Measurements from ENCODE around the gene MLH3.
A peak's percentile ranks its signal among the peaks of the same experiment; 100 is the strongest.

MLH3 gene

DNA sequence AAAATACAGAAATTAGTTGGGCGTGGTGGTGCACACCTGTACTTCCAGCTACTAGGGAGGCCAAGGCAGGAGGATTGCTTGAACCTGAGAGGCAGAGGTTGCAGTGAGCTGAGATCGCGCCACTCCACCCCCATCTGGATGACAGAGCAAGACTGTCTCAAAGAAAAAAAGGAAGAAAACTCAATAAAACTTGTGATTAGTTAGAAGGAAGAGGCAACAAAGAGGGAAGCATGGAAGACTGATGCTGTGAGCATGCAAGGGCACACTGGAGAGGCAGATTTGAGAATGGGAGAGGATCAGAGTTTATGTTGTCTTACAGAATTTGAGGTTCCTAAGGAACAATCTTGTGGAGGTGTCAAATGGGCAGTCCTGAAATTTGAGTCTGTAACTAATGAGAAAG, 15.4 kb upstream of the MLH3 start:
- no peak for DNase-seq

DNA sequence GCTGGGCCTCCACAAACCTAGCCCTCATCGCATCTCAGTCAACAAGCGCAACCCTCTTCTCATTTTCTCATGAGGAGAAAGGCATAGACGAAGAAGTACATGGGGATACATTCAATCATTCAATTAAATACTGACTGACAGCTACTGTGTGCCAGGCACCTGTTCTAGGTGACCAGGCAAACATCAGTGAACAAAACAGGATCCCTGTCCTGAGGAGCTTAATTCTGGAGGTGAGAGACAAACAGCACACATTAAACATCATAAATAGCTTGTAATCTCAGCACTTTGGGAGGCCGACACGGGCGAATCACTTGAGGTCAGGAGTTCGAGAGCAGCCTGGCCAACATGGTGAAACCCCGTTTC, 12.9 kb upstream of the MLH3 start:
- no peak for DNase-seq

DNA sequence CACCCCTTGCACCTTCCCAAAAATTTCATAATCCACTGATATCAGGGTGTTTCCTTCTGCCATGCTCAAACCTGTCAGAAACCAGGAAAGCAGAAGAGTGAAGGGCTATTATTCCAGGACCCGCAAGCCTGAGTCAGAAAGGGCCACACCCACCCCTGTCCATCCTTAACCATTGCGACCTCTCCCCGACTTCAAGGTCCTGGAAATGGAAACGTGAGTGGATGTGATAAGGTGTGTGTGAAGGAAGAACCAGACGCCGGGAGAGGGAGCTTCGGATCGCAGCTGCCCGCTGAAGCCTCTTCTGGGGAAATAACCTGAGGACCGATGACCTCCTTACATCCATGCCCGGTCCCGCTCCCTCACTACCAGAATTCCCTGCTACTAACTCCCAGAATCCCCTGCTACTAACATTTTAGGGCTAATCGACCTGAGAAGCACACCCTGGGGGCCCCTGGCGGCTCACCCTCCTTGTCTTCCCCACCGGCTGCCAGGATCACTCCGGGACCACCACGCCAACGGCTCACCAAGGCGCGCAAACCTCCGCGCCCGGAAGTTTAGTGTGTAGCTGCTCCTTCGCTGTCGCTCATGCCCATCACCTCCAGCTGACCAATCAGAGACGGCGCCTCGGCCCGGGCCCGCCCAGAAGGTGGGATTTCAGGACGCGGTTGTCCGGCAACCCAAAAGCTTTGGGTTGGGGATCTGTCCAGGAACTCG, 12.4 kb upstream of the MLH3 start, which contains the start of gene ACYP1:
TSS of gene ACYP1 (minus strand) at position 534 of the 714 bp plus-strand sequence. CDS start at position 63, 471 bp downstream.
- DNase-seq: peak; percentile 96

DNA sequence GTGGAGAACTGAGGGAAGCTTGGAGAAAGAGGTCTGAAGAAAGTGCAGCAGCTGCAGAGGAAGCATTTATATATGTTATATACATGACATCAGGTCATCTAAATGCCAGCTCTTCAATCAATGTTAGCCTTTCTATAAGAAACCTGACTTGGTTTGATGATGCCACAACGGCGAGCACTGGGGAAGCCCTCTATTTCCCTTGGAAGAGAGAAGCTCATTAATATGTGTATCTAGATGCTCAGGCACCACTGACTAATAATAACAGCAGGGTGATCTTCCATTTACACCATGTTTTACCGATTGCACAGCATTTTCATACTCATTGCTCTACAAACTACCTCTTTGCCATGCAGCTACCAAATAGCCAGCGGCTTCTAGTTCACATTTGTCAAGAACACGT, 11.7 kb upstream of the MLH3 start:
- DNase-seq: peak; percentile 7

DNA sequence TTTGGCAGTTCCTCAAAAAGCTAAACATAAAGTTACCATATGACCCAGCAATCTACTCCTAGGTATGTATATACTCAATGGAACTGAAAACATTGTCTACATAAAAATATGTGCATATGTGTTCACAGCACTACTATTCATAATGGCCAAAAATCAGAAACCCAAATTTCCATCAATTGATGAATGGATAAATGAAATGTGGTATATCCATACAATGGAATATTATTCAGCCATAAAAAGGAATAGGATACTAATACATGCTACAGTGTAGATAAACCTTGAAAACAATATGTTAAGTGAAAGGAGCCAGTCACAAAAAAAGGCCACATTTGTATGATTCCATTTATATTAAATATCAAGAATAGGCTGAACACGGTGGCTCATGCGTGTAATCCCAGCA, 9.2 kb upstream of the MLH3 start:
- no peak for DNase-seq

DNA sequence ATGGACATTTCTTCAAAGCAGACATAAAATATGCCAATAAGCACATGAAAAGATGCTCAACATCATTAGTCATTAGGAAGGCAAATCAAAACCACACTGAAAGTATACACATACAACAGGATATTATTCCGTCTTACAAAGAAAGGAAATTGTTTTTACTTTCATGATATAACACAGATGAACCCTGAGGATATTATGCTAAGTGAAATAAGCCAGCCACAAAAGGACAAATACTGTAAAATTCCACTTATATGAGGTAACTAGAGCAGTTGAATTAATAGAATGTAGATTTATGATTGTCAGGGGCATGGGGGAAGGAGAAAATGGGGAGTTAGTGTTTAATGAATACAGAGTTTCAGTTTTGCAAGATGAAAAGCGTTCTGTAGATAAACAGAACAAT, 8.4 kb upstream of the MLH3 start:
- no peak for DNase-seq

DNA sequence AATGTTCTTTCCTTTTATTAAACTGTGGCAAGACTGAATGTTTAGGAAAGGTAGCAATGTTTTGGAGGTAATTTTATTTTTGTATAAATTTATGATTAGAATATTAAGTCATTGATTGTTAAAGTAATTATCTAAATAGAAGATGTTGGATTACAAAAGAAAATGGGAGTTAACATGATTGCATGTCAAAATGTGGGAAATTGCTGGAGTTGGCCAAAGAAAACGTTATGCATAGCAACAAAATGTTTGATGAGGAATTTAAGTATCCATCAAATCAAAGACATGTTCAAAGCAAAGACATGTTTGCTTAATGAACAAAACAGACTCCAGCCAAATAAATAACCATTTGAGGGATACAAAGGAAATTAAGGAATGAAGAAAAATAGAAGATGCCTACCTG, 3.2 kb upstream of the MLH3 start:
- DNase-seq: no peak

DNA sequence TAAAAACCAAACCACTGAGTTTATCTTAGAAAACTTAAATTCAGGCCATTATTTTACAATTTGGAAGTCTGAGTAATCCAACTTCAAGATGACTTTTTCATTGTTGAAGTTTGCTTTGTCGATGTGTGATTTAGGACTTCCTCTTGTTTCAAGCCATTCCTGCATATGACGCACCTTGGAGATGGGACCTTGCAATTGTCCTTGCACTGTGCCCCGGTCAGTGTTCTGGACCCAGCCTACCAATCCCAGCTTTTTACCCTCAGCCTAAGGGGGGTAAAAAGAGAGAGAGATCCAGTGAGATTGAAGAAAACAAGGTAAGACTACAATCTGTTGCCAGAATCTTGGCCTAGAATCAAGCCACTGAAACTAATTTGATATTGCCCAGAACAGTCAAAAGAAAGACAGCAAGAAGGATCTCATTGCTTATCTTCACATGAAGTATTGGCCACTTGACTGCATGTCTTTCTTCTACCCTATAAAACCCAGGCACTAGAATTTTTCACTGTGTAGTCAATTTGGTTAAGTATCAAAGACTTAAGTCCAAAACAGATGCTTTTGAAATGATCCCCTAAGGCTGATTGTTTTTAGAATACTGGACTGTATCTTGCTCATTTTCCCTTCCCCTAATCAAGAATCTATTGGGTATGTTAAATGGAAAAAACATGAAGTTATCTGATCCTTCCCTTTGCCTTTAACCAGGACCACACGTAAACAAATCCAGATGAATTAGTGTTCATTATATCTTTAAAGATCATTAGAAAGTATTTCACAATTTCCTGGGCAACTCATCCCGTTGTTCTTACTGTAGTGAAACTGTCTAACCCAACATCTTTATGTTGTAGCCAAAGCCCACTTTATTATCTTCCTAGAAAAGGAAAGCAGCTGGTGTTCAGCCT, 2.4 kb upstream of the MLH3 start:
- no peak for DNase-seq

DNA sequence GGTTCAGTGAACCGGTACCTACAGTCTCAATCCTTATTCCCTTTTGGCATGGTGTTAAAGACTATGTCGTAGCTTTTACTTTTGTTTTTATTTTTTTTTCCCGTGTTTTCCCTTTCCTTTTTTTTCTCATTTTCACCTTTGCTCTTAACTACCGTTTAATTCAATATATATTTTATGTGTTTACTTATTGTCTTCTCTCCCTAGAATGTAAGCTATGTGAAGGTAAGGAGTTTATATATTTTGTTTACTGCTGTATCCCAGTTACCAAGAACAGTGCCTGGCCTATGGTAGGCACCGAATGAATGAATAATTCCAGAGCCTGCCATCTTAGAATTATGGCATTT, 261 bp upstream of the MLH3 start:
- no peak for DNase-seq

DNA sequence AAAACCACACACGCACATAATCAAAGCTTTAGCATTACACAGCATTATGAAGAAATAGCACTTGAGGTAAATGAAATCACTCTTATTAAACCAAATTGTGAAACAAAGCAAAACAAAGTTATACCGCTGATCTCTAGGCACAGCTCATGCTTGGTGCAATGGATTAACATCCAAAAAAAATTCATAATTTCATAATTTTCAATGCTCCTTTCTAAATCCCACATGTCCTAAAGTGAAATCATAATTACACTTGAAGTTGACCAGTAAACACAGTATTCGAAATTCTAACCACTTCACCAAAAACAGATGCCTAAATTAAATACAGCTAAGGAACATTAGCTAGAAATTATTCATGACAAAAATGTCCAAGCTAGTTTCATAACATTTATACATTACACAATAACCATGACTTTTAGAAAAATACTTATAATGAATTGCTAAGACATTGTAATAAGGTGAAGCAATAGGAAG, 1.5 kb downstream of the MLH3 start:
- DNase-seq: no peak

DNA sequence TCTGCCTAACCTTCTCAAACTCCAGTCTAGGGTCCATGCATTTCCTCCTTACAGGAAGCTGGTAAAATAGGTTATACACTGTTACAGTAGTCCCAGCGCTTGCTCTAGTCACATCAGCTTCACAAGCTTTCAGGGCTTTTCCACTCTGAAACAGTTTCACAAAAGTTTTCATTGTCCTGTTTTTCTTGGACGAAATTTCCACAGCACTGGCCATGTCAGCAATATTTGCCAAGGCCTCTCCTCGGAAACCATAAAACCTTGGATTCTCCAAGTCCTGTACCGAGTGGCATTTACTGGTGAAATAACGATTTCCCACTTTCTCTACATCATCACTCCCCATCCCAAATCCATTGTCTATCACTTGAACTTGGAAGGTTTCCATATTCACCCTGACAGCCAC, 2.1 kb downstream of the MLH3 start:
- no peak for DNase-seq

DNA sequence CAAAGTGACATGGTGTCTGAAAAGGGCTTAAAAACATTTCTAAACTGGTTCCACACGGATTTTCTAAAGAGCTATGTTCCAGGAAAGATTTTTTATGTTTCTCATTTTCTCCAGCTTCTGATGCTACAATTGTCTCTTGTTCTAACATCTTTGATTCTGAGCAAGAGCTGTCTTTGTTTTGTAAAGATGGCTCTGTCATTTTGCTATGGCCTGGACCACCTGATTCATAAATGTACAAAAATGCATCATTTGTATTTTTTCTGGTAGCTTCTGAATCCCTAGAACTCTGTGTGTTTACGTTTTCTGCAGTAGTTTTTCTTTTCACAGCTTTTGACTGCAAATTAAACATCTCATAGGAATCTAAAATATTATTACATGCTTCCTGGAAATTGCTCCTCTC, 3.2 kb downstream of the MLH3 start:
- no peak for DNase-seq

DNA sequence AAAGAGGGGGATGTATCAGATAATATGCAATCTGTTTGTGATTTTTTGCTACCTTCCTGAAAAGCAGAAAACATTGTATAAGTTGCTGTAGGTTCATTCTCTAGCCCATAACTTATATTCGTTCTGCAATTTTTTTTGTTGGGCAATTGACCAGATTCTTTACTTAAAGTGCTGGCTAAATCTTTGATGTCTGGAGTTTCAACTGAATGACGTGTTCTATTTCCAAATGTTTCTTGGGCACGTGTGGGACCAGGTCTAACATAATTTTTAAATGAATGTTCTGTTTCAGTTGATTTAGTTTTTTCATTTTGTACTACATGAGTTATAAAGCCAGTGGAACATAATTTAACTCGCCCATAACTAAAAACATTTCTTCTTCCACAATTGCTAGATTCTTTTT, 3.8 kb downstream of the MLH3 start:
- DNase-seq: no peak

DNA sequence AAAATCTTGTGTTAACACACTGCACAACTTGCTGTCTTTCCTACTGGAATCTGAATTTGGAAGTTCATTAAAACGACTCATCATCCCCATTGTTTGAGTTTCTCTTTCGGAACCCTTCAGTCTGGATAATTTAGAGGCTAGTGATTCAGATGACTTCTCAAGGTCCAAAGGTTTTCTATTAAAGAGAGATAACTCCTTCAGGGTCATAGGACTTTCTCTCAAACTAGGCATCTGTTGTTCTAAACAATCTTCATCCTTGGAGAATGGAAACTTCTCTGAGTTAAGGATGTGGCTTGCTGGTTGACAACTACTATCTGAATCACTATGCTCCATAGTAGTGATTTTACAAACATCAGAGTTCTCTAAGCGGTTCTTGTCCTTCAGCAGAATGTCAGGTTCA, 4.4 kb downstream of the MLH3 start:
- DNase-seq: peak; percentile 58

DNA sequence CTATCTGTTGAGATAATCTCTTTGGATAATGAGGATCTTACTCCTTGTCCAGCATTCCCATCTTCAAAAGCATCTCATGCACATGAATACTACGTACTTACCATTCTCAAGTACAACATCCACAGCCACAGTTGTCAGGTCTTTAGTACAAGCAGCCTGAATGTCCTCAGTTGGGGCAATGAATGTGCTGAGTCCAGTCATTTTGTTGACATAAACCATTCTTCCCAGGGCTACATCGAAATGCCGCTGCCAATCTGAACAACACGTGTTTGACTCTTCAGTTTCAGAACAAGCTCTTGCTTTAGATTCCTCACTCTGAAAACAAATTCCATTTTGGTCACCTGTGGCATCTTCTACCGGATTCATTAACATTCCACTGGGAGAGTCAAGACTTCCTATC, 5.0 kb downstream of the MLH3 start:
- no peak for DNase-seq

DNA sequence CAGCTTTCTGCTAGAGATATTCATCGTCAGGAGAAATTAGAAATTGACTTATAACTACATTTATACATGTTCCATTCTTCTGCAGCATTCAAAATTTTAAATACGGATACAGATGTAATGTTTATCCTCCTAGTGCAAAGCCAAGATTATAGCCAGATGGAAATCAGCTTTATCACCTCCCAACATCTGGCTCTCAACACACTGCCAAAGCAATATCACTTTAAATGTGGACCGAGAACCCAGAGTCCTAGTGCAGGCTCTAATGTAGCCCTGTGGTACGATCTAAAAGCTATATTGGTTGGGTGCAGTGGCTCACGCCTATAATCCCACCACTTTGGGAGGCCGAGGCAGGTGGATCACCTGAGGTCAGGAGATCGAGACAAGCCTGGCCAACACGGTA, 6.5 kb downstream of the MLH3 start:
- DNase-seq: no peak

DNA sequence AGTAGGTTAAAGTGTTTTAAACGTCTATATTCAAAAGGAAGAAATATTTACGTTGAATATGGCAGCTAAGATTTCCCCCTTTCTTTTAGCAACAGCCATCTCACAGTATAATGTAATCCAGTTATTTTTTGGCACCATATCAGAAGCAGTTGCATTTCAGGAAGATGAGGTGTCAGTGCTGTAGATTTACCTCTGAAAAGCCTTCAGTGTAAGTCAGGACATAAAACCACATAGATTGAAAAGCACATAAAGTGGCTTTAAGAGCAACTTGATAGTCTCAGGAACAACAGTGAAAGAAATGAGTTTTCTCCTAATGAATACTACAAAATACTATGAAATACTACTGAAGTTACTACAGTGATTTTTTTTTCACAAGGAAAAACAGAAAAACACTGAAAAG, 6.9 kb downstream of the MLH3 start:
- no peak for DNase-seq

DNA sequence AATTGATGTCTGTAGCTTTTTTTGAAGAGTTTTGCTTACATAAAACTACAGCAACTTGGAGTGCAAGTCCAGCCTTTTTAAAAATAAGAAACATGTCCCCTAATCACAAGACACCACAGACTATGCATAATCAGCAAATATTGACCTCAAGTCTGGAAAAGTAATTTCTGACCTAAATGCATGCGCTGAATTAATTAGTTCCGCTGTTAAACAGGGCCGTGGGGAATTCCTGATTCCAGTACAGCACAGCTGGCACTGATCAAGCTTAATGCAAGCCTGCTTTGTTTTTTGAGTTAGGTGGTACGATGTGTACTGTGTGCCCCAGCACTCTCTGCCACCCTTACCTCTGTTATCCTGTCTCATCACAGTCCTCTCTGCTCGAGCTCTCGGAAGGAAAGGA, 9.2 kb downstream of the MLH3 start:
- DNase-seq: no peak

DNA sequence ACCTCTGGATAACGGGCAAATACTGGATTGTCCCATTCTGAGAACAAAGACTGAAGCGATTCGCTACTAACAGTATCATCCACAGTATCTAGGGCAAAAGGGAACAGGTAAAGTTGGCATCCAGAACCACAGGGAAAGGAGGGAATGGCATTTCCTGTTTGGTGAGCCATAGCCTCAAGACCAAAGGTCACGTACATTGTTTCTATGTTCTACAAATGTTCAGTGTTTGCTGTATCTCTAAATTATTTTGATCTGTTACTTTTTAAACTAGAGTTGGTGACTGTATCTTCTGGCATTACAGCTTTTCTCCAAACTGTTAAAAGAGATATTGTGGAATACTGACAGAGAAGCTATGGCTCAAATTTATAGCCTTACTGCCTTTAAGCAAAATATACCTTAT, 9.7 kb downstream of the MLH3 start:
- no peak for DNase-seq

DNA sequence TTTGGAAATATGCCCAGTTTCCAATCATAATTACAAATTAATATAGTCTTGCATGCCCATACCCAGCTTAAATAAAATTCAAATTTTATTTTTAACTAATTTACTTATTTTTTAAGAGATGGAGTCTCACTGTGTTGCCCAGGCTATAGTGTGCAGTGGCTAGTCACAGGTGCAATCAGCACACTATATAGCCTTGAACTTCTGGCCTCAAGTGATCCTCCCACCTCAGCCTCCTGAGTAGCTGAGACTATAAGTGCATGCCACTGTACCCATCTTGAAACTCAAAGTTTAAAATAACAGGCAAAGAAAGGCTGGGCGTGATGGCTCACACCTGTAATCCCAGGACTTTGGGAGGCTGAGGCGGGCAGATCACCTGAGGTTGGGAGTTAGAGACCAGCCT, 10.3 kb downstream of the MLH3 start:
- DNase-seq: no peak

DNA sequence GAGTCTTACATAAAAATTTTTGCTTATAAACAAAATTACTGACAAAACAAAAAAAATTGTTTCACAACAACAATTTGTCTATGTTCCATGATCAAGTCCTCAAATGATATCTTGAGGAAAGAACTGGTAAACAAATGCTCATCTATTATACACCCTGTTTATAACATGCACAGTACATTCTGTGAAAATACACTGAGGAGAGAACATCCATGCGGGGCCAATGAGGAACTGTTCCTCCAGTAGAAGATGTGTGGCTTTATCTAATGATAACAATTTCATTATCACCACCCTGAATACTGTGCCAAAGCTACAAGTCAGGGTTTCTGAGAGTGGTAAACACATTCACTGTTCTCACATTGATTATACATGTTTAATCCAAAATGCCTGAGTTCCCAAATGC, 10.8 kb downstream of the MLH3 start:
- no peak for DNase-seq

DNA sequence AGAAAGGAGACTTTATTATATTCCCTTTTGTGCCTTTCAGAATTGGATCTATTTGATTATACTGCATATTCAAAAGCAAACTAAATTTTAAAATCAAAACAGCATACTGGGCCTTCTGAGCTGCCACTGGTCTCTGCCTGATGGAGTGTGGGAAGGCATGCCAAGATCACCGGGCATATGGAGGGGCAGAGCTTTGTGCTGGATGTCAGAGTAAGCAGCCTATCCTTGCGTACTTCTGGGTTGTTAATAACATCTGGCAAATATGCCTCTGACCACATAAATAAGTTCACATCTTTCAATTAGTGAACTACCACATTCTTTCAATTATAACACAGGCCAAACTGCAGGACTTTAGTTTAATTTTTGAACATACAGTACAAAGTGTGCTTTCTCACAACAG, 18.3 kb downstream of the MLH3 start:
- DNase-seq: no peak

DNA sequence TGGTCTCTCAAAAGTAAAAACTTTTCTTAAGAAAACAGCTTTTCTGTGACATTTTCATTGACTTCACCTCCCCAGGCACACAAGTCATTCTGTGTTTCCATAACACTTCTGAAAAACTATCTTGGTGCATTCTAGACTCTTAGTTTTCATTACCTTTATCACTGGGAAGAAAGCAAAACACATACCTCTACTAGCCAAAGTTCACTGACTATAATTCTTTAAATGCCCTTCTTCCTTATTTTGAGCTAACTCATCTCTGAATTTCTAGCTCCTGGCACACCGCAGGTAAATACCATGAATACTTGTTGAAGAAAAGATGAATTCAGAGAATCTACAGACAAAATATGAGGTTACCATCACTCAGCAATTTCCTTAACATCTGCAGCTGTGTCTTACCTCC, 21.1 kb downstream of the MLH3 start:
- no peak for DNase-seq

DNA sequence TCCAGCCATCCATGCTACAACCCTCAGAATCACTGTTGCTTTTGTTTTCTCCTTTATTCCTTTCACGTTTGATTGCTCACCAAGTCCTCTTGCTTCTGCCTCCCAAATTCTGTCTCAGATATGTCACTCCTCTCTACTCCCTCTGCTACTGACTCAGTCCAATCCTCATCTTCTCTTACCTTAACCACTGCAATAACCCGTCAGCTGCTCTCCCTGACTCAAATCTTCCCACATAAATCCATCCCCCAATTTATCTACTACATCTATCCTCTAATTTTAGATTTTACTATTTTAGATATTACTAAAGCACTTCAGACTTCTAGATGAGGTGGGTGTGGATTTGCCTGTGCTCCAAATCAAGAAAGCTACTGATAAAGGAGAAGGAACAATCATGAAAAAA, 25.4 kb downstream of the MLH3 start:
- no peak for DNase-seq

DNA sequence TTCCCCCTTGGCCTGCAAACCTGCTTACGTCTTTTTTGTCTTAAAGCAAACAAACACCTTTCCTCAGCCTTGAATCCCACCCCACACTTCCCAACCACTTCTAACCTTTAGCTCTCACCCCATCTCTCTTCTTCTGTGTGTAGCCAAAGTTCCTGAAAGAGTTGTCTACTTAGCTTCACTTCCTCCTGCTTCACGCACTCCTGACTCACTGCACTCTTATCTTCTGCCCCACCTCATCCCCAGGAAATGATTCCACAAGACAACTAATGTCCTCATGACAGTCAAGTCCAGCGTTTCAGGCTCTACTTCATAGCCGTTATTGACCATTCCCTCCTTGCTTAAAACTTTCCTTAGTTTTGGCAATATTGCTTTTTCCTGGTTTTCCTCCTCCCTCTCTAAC, 26.2 kb downstream of the MLH3 start:
- DNase-seq: no peak
